Caco-2 (cell line): ENCODE data around the gene C14orf132. TPM values are rescaled to one million over a fixed set of nuclear protein-coding genes. Genes with fewer than 3 reads are reported as not detected.
A peak's percentile ranks its signal among the peaks of the same experiment; 100 is the strongest.

ENCODE experiments used
- BruUV-seq: library from RNA; stranded (reverse); fragments of 400-500 nt; replicated peaks from 2 replicates; lab custom pipeline; 2021; lab: Mats Ljungman, UMichigan
- CTCF ChIA-PET: fragments of 300-600 bp; sonication (Branson Sonifier 250); formaldehyde crosslinking; loops from one replicate; lab custom pipeline; 2022; ENCODE audit warnings: antibody characterized with exemption; lab: Charles Lee
- POLR2A ChIA-PET: fragments of 300-600 bp; sonication (Branson Sonifier 250); formaldehyde crosslinking; loops from one replicate; lab custom pipeline; 2022; ENCODE audit warnings: antibody characterized with exemption; lab: Charles Lee
- DNase-seq, 2 experiments: peaks; one replicate each; pipeline versions ENCODE4 v3.0.0 to v3.0.0-alpha.2; 2020 to 2022
- H3K27me3 ChIP-seq: replicated peaks from 2 replicates; pipeline ENCODE4 v1.6.0; 2011; ENCODE audit warnings: low read length; ENCODE audit not compliant: control insufficient read depth, insufficient read depth
- H3K36me3 ChIP-seq: 2 replicates; pipeline ENCODE4 v1.5.1; 2011; ENCODE audit warnings: low read length; ENCODE audit not compliant: control insufficient read depth, insufficient read depth
- H3K4me1 ChIP-seq: fragments of 250-450 bp; sonication (Bioruptor Pico); 2 replicates; pipeline ENCODE4 v1.5.1; 2020; ENCODE audit warnings: mild to moderate bottlenecking
- H3K4me3 ChIP-seq: 2 replicates; pipeline ENCODE4 v1.5.1; 2011; ENCODE audit warnings: low read depth, mild to moderate bottlenecking, control low read depth, low read length
- H3K9me3 ChIP-seq: fragments of 250-450 bp; sonication (Bioruptor Pico); 2 replicates; pipeline ENCODE4 v1.5.1; 2020; ENCODE audit warnings: mild to moderate bottlenecking, moderate library complexity
- H3K27ac Mint-ChIP-seq: one replicate; pipeline ENCODE4 v1.8.0; 2022; ENCODE audit warnings: mixed read lengths; ENCODE audit not compliant: unreplicated experiment
- H3K27me3 Mint-ChIP-seq: one replicate; pipeline ENCODE4 v1.8.0; 2022; ENCODE audit warnings: mixed read lengths; ENCODE audit not compliant: insufficient read depth, unreplicated experiment
- H3K36me3 Mint-ChIP-seq: one replicate; pipeline ENCODE4 v1.8.0; 2022; ENCODE audit warnings: mild to moderate bottlenecking, mixed read lengths; ENCODE audit not compliant: insufficient read depth, unreplicated experiment
- H3K4me1 Mint-ChIP-seq: one replicate; pipeline ENCODE4 v1.8.0; 2022; ENCODE audit warnings: low read depth, mixed read lengths; ENCODE audit not compliant: unreplicated experiment
- H3K4me3 Mint-ChIP-seq: one replicate; pipeline ENCODE4 v1.8.0; 2022; ENCODE audit warnings: mild to moderate bottlenecking, moderate library complexity, mixed read lengths; ENCODE audit not compliant: unreplicated experiment
- H3K9me3 Mint-ChIP-seq: one replicate; pipeline ENCODE4 v1.8.0; 2022; ENCODE audit warnings: mixed read lengths; ENCODE audit not compliant: unreplicated experiment
- intact Hi-C: fragments of 100-400 bp; cut with micrococcal nuclease; formaldehyde crosslinking; loops from one replicate; pipeline ENCODE4 v1.10.0; 2022; ENCODE audit not compliant: unreplicated experiment
- total RNA-seq: library from RNA; stranded (reverse); gene quantifications from 2 replicates; pipeline ENCODE4 v1.2.3, GENCODE V29; 2022
- TF ChIP-seq, protein P1 (sequence below), 2 experiments: fragments of 200-600 bp in 1 of 2; IDR thresholded peaks; 1 replicate in 1 of 2; 2 replicates in 1 of 2; pipeline versions ENCODE4 v1.5.1 to v1.8.0; 2011 to 2022; ENCODE audit warnings: antibody characterized with exemption in 1 of 2, control low read depth in 1 of 2, inconsistent platforms in 1 of 2, low read depth in 1 of 2, low read length in 1 of 2, mild to moderate bottlenecking in 1 of 2, moderate library complexity in 1 of 2; ENCODE audit not compliant: insufficient read depth in 1 of 2, severe bottlenecking in 1 of 2, unreplicated experiment in 1 of 2

C14orf132 gene
- total RNA-seq, 1 experiment from 2014 or later, result 0.20 TPM

DNA sequence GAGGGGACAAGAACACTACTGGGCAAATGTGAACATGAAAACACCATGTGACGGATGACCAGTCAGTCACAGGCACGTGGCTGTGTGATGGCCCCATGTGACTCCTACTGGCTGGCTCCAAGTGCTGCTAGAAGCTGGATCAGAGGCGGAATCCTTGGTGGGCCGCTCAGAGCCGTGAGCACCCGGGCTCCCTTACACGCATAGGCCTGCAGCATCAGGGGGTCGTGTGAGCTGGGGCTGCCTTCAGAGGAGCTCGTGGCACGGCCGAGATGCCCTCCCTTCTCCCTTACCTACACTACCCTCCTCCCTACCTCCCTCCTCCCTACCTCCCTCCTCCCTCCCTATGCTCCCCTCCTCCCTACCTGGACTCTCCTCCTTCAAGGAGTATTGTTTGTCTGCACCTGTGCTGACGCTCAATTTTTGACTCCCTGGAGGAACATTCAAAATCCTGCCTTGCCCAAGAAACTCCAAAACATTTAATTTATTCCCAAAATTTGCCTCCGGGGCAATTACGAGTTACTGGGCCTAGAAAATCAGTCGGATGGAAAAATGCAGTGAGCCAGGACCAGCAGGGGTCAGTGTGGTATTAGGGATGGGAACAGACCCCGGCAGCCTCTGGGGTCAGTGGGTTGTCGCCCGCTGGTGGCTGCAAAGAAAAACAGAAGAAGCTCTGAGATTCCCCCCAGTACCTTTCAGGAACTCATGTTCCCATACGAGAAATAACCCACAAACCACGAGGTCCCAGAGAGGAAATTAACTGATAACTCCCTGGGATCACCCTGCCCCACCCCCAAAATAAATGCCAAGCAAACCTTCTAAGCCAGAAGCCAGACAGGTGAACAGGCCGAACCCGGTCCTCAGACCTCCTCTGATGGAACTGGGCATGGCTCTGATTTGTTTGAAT lies 61.3 kb downstream of the C14orf132 start:
- POLR2A ChIA-PET, result interaction anchor here (0.6 kb wide), 1 partner anchor 103 kb away, joined by 5 read pairs; no protein-coding TSS in a partner anchor
- intact Hi-C loops, result loop anchor here (1.0 to 2.0 kb wide), 4 partner anchors 104 to 324 kb away; partner anchors contain the start of gene BDKRB2
- Mint-ChIP-seq H3K27ac (no peak overlapping the region), H3K9me3 (no peaks in the 10 kb centered on the region), H3K4me1 (peaks cover 8% of the 10 kb centered on the region), H3K27me3 (no peaks in the 10 kb centered on the region), H3K4me3 (no peak overlapping the region), H3K36me3 (no peaks in the 10 kb centered on the region)
- Histone ChIP-seq H3K36me3 (no peaks in the 10 kb centered on the region), H3K9me3 (no peaks in the 10 kb centered on the region), H3K27me3 (no peaks in the 10 kb centered on the region), H3K4me1 (peaks cover 43% of the 10 kb centered on the region), H3K4me3 (no peak overlapping the region)
- BruUV-seq, result no TSS peak
- CTCF ChIA-PET, result interaction anchor here (0.6 to 2.3 kb wide), 23 partner anchors 11 to 434 kb away, joined by 3 to 60 read pairs (median 6); partner anchors contain the start of gene BDKRB2
- TF ChIP-seq, protein P1, sequence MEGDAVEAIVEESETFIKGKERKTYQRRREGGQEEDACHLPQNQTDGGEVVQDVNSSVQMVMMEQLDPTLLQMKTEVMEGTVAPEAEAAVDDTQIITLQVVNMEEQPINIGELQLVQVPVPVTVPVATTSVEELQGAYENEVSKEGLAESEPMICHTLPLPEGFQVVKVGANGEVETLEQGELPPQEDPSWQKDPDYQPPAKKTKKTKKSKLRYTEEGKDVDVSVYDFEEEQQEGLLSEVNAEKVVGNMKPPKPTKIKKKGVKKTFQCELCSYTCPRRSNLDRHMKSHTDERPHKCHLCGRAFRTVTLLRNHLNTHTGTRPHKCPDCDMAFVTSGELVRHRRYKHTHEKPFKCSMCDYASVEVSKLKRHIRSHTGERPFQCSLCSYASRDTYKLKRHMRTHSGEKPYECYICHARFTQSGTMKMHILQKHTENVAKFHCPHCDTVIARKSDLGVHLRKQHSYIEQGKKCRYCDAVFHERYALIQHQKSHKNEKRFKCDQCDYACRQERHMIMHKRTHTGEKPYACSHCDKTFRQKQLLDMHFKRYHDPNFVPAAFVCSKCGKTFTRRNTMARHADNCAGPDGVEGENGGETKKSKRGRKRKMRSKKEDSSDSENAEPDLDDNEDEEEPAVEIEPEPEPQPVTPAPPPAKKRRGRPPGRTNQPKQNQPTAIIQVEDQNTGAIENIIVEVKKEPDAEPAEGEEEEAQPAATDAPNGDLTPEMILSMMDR (IDR thresholded peaks at IDR 0.05; ENCODE audit: insufficient read depth in 1 of 2, low read depth in 1 of 2, low read length in 1 of 2, severe bottlenecking in 1 of 2, unreplicated experiment in 1 of 2), result peak; percentile 95 to 96
- DNase-seq, result peak; percentile 82 to 90

DNA sequence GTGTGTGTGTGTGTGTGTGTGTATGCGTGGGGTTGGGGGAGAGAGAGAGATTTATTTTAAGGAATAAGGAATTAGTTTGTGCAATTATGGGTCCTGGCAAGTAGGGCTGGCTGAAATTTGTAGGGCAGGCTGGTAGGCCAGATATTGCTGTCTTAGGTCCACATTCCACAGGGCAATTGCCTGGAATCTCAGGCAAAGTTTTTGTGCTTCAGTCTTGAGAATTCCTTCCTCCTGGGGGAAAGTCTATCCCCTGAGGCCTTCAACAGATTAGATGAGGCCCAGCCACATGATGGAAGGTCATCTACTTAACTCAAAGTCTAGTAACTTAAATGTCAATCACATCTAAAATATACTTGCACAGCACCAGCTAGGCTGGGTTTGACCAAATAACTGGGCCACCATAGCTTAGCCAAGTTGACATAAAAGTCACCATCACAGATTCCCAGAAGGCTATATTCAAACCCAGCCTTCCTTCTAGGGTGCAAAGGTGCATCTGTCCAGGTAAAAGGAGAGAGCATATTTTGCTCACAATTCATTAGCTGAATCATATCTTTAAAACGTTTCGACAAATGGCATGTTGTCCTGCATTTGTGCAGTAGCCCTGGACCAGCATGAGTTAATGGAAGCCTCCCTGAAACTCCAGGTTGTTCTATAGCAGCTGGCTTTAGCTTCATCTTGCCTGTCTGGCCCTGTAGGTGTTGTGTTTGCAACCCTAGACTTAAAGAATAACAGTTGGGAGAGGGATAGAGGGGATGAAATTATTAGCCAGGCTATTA lies 63.1 kb downstream of the C14orf132 start:
- no peaks in the 10 kb centered on the region for H3K27me3 Mint-ChIP-seq
- POLR2A ChIA-PET, result no interaction called here
- H3K36me3 Mint-ChIP-seq, result no peaks in the 10 kb centered on the region
- Histone ChIP-seq H3K9me3 (no peaks in the 10 kb centered on the region), H3K27me3 (no peaks in the 10 kb centered on the region), H3K4me3 (no peak overlapping the region), H3K36me3 (no peaks in the 10 kb centered on the region), H3K4me1 (peaks cover 35% of the 10 kb centered on the region)
- H3K4me3 Mint-ChIP-seq, result no peak overlapping the region
- intact Hi-C loops, result no loop called here
- no peaks in the 10 kb centered on the region for H3K4me1 Mint-ChIP-seq
- CTCF ChIA-PET, result interaction anchor here (0.6 to 2.3 kb wide), 2 partner anchors 171 to 174 kb away, joined by 3 to 60 read pairs; no protein-coding TSS in a partner anchor
- no TSS peak for BruUV-seq
- H3K27ac Mint-ChIP-seq, result no peak overlapping the region
- TF ChIP-seq, protein P1 (IDR thresholded peaks at IDR 0.05; ENCODE audit: insufficient read depth in 1 of 2, low read depth in 1 of 2, low read length in 1 of 2, severe bottlenecking in 1 of 2, unreplicated experiment in 1 of 2), result no peak
- no peaks in the 10 kb centered on the region for H3K9me3 Mint-ChIP-seq
- peak; percentile 45 to 62 for DNase-seq

DNA sequence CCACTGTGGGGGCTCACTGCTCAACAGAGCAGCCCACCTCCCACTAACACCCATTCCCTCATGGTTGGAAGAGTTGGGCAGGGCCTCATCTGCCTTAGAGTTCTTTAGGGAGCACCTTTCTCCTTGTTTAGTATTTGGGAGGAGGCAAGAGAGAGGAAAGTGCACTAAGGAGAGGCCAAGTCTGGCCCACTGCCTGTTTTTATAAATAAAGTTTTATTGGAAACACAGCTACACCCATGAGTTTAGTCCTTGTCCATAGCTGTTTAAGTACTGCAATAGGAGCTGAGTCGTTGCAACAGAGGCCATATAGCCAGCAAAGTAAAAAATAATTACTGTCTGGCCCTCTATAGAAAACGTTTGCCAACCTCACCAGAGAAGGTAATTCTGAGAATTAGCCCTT lies 63.9 kb downstream of the C14orf132 start:
- no peak for DNase-seq
- TF ChIP-seq, protein P1 (IDR thresholded peaks at IDR 0.05; ENCODE audit: insufficient read depth in 1 of 2, low read depth in 1 of 2, low read length in 1 of 2, severe bottlenecking in 1 of 2, unreplicated experiment in 1 of 2), result no peak
- Histone ChIP-seq H3K36me3 (no peaks in the 10 kb centered on the region), H3K27me3 (no peaks in the 10 kb centered on the region), H3K9me3 (no peaks in the 10 kb centered on the region), H3K4me1 (peaks cover 38% of the 10 kb centered on the region), H3K4me3 (no peak overlapping the region)
- POLR2A ChIA-PET, result no interaction called here
- H3K27ac Mint-ChIP-seq, result no peak overlapping the region
- no peaks in the 10 kb centered on the region for H3K36me3 Mint-ChIP-seq
- peaks cover 7% of the 10 kb centered on the region for H3K4me1 Mint-ChIP-seq
- intact Hi-C loops, result no loop called here
- CTCF ChIA-PET, result no interaction called here
- BruUV-seq, result no TSS peak
- H3K9me3 Mint-ChIP-seq, result no peaks in the 10 kb centered on the region
- H3K27me3 Mint-ChIP-seq, result no peaks in the 10 kb centered on the region
- H3K4me3 Mint-ChIP-seq, result no peak overlapping the region
